Mucosa of stomach (tissue), 1 donor: Measurements from ENCODE around the gene UMAD1.

Source experiments
- H3K27me3 ChIP-seq: one replicate; pipeline ENCODE4 v1.7.0; 2013; ENCODE audit warnings: mild to moderate bottlenecking, low read length; ENCODE audit not compliant: control insufficient read depth, insufficient read depth
- H3K36me3 ChIP-seq: one replicate; pipeline ENCODE4 v1.7.0; 2013; ENCODE audit warnings: low read length; ENCODE audit not compliant: control insufficient read depth, insufficient read depth
- H3K4me1 ChIP-seq: one replicate; pipeline ENCODE4 v1.7.0; 2013; ENCODE audit warnings: mild to moderate bottlenecking, low read length; ENCODE audit not compliant: control insufficient read depth, insufficient read depth
- H3K4me3 ChIP-seq: one replicate; pipeline ENCODE4 v1.7.0; 2013; ENCODE audit warnings: low read length
- H3K9ac ChIP-seq: one replicate; pipeline ENCODE4 v1.7.0; 2013; ENCODE audit warnings: mild to moderate bottlenecking, low read length, moderate library complexity
- H3K9me3 ChIP-seq: one replicate; pipeline ENCODE4 v1.7.0; 2013; ENCODE audit warnings: mild to moderate bottlenecking, low read length, moderate library complexity; ENCODE audit not compliant: control insufficient read depth
- donor health status: Pancreatic carcinoma.

Gene UMAD1

DNA sequence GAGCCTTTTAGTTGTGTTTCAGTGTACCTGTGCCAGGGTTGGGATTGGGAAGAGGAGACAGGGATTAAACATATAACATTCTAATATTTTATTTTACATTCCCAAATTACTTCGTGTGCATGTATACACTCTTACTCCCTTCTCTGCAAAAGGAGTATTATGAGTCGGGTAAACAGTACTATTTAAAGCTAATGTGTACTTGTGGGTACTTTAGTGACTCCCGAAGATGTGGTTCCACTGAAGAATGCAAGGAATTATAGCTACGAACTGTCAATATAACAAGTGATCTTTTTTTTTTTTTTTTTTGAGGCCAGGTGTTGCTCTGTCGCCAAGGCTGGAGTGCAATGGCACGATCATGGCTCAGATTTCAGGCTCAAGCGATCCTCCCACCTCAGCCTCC, 200.5 kb downstream of the UMAD1 start:
- H3K9ac ChIP-seq, result no peak overlapping the region
- H3K9me3 ChIP-seq, result no peaks in the 10 kb centered on the region
- H3K27me3 ChIP-seq, result no peaks in the 10 kb centered on the region
- no peaks in the 10 kb centered on the region for H3K4me1 ChIP-seq
- no peaks in the 10 kb centered on the region for H3K36me3 ChIP-seq
- H3K4me3 ChIP-seq, result no peak overlapping the region

GRCh38 chr7:7843240-7843639, 202.7 kb downstream of the UMAD1 start:
- Histone ChIP-seq H3K4me1 (no peaks in the 10 kb centered on the region), H3K9me3 (no peaks in the 10 kb centered on the region), H3K4me3 (no peak overlapping the region), H3K36me3 (no peaks in the 10 kb centered on the region), H3K9ac (no peak overlapping the region), H3K27me3 (no peaks in the 10 kb centered on the region)

GRCh38 chr7:7843972-7844371, 203.4 kb downstream of the UMAD1 start:
- no peaks in the 10 kb centered on the region for H3K9me3 ChIP-seq
- H3K4me1 ChIP-seq, result no peaks in the 10 kb centered on the region
- H3K9ac ChIP-seq, result no peak overlapping the region
- H3K27me3 ChIP-seq, result no peaks in the 10 kb centered on the region
- no peak overlapping the region for H3K4me3 ChIP-seq
- H3K36me3 ChIP-seq, result no peaks in the 10 kb centered on the region

- Histone ChIP-seq H3K27me3 (no peaks in the 10 kb centered on the region), H3K9ac (no peak overlapping the region), H3K4me1 (no peaks in the 10 kb centered on the region), H3K9me3 (no peaks in the 10 kb centered on the region), H3K36me3 (no peaks in the 10 kb centered on the region), H3K4me3 (no peak overlapping the region)
Observed at GRCh38 chr7:7848246-7848645, 207.7 kb downstream of the UMAD1 start.

GRCh38 chr7:7848892-7849291, 208.3 kb downstream of the UMAD1 start:
- Histone ChIP-seq H3K9ac (no peak overlapping the region), H3K36me3 (no peaks in the 10 kb centered on the region), H3K4me1 (no peaks in the 10 kb centered on the region), H3K4me3 (no peak overlapping the region), H3K9me3 (no peaks in the 10 kb centered on the region), H3K27me3 (no peaks in the 10 kb centered on the region)

DNA sequence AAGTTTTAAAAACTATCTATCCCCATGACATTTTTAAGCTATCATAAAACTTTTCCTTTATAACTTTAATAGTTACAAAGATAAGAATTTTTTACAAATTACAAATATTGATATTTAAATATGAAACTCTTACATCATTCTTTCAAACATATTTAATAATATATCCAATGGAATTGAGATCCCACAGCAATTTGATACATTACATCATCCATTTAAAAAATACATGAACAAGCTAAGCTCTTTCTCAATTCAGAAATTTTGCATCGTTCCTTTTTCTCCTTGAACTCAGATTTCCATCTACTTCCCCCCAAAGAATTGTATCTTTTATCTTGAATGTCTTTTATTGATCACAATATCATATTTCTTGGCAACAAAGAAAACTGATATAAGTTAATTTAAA, 209.6 kb downstream of the UMAD1 start:
- Histone ChIP-seq H3K9me3 (peaks cover 7% of the 10 kb centered on the region), H3K4me1 (no peaks in the 10 kb centered on the region), H3K9ac (no peak overlapping the region), H3K4me3 (no peak overlapping the region), H3K27me3 (no peaks in the 10 kb centered on the region), H3K36me3 (no peaks in the 10 kb centered on the region)

- Histone ChIP-seq H3K4me1 (no peaks in the 10 kb centered on the region), H3K36me3 (no peaks in the 10 kb centered on the region), H3K9ac (no peak overlapping the region), H3K9me3 (peaks cover 8% of the 10 kb centered on the region), H3K27me3 (no peaks in the 10 kb centered on the region), H3K4me3 (no peak overlapping the region)
Observed at GRCh38 chr7:7851381-7851780, 210.8 kb downstream of the UMAD1 start.

- no peaks in the 10 kb centered on the region for H3K27me3 ChIP-seq
- H3K9me3 ChIP-seq, result peaks cover 8% of the 10 kb centered on the region
- H3K9ac ChIP-seq, result no peak overlapping the region
- H3K4me3 ChIP-seq, result no peak overlapping the region
- H3K36me3 ChIP-seq, result no peaks in the 10 kb centered on the region
- H3K4me1 ChIP-seq, result no peaks in the 10 kb centered on the region
Observed at GRCh38 chr7:7851991-7852390, 211.4 kb downstream of the UMAD1 start.

DNA sequence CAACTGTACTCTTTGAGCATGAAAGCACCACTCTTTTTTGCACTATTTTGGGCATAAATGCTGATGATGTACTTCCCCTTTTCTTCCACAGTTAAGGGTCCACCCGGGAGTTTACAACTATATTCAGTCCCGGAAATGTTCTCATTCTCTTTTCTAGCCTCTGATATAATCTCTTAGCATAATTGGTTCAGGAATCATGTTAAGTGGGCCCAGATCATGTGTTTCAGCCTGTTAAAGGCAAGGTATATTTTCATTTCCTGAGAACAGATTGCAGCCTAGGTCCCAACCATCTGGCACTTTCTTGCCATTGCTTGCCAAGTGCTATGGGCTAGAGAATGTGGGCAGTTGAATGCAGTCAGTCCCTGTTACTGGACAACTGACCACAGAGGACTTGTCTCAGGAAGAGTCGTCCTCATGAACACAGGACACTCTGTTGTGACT, 216.6 kb downstream of the UMAD1 start:
- Histone ChIP-seq H3K4me3 (no peak overlapping the region), H3K4me1 (no peaks in the 10 kb centered on the region), H3K27me3 (no peaks in the 10 kb centered on the region), H3K9ac (no peak overlapping the region), H3K9me3 (peaks cover 8% of the 10 kb centered on the region), H3K36me3 (no peaks in the 10 kb centered on the region)

DNA sequence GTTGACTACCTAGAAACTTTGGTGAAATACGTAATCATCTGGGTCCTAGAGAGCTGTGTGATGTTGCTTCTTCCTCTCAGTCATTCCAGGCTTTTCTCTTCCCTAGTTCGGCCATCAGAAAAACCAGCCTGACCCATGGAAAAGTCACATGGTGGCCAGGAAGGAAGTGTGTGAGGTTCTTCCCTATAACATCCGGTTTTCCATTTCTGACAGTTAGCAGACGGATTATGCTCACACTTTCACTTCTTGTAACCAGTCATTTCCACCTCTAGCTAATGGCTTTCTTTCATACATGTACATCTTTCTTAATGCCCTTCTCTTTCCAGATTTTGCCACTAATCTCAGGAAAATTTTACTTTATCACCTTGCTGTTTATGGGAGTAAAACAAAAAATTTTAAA, 218.0 kb downstream of the UMAD1 start:
- Histone ChIP-seq H3K27me3 (no peaks in the 10 kb centered on the region), H3K36me3 (no peaks in the 10 kb centered on the region), H3K9me3 (peaks cover 8% of the 10 kb centered on the region), H3K4me1 (no peaks in the 10 kb centered on the region), H3K9ac (no peak overlapping the region), H3K4me3 (no peak overlapping the region)

GRCh38 chr7:7859411-7859810, 218.9 kb downstream of the UMAD1 start:
- H3K27me3 ChIP-seq, result no peaks in the 10 kb centered on the region
- H3K4me1 ChIP-seq, result no peaks in the 10 kb centered on the region
- H3K36me3 ChIP-seq, result no peaks in the 10 kb centered on the region
- H3K9me3 ChIP-seq, result peaks cover 8% of the 10 kb centered on the region
- H3K4me3 ChIP-seq, result no peak overlapping the region
- no peak overlapping the region for H3K9ac ChIP-seq

GRCh38 chr7:7861211-7861633, 220.7 kb downstream of the UMAD1 start:
- no peak overlapping the region for H3K9ac ChIP-seq
- H3K4me1 ChIP-seq, result no peaks in the 10 kb centered on the region
- no peaks in the 10 kb centered on the region for H3K9me3 ChIP-seq
- H3K4me3 ChIP-seq, result no peak overlapping the region
- H3K36me3 ChIP-seq, result no peaks in the 10 kb centered on the region
- no peaks in the 10 kb centered on the region for H3K27me3 ChIP-seq

DNA sequence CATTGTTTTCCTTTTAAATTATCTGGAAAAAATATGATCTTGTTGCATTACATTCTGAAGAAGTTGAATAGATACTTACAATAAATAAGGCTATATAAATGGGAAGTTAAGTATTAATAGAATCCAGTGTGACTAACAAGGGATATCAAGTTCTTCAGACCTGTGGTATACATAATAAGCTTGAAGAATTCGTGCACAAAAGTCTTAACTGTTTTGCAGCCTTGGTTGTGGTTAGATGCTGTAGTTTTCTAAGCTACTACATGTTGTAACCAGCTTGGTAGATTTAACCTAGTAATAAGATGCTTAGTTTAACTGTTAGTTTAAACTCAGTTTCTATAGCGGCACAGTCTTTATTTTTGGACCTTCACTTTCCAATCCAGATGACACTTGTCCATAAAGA, 221.8 kb downstream of the UMAD1 start:
- H3K9ac ChIP-seq, result no peak overlapping the region
- H3K36me3 ChIP-seq, result no peaks in the 10 kb centered on the region
- no peaks in the 10 kb centered on the region for H3K9me3 ChIP-seq
- no peaks in the 10 kb centered on the region for H3K4me1 ChIP-seq
- no peak overlapping the region for H3K4me3 ChIP-seq
- H3K27me3 ChIP-seq, result no peaks in the 10 kb centered on the region
